Activated naive CD4-positive, alpha-beta T cell (primary cell): ENCODE results near the gene FOXO3B.
"Not testable (repeated sequence)": the region's sequence is repeated elsewhere in the genome, so short reads cannot be mapped to it uniquely, and the experiment has no call there.

Experiments
- DNase-seq, 4 experiments: peaks; one replicate each; lab custom pipeline; 2025; lab: John Stamatoyannopoulos, UW

The FOXO3B gene

DNA sequence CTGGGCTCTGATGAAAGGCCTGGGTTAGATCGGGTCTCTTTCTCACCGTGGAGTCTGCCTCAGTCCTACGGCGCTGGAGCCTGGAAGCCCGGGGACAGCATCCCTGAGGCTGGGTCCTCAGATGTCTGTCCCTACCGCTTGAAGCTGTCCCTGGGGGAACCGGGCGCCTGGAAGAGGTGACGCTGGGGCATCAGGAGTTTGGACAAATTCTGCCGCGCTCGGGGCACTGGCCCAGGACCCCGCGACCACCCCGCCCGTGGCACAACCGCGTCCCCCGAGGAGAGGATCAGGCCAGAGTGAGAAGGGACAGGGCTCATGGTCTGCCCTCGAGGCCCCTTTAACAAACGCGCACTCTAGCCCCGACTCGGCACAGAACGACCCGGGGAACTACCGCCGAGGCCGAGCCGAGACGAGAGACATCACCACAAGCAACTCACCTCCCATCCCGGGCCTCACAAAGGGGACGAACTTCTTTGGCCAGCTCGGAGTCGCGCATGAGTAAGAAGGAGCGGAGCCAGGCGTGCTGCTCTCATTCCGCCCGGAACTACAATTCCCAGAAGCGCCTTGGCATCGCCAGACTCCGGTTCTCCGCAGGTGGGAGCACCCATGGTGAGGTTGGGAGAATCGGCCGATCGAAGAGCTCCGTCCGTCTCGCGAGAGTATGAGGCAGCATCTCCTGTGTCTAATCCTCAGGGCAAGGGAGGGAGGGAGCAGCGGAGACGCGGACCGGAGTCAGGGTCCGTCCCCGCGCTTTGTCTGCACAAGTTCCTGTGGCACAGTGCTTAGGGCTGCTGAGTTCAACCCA is at the start of gene FOXO3B:
TSS of gene FOXO3B (minus strand) at position 548 of the 805 bp plus-strand sequence. CDS start 663 bp downstream, outside the sequence.
- peak in 2 of 4 experiments; percentile 27 to 59 for DNase-seq

DNA sequence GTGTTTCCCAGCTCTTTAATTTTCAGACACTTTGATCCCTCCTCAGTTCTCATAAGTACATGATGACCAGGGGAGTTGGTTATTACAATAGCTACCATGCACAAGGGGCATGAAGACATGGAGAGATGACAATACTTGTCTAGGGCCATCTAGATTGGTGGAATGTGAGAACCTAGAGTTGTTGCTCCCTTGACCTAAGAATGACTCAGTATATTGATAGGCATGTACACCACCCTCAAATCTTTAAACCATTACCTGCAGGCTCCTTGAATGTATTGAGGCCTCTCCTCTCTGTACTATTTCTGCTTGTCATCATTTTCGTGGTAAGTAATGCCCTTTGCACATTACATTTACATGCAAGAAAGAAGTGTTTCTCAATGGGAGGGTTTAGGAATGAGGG is 41.4 kb upstream of the FOXO3B start:
- not testable (repeated sequence) for DNase-seq

DNA sequence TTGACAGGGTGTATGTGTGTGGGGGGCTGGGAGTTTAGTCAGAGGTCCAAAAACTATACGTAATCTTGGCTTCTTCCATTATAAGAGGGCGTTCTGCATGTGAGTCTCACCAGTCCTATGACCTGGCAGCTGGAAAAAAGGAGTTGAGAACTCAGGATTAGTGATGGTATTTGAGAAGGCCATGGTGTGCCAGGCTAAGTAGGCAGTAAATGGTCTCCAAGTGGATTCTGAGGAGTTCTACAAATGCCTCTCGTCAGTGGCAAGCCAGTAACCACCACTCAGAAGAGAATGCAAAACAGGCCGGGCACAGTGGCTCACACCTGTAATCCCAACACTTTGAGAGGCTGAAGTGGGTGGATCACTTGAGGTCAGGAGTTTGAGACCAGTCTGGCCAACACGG is 40.5 kb upstream of the FOXO3B start:
- DNase-seq, result not testable (repeated sequence)

DNA sequence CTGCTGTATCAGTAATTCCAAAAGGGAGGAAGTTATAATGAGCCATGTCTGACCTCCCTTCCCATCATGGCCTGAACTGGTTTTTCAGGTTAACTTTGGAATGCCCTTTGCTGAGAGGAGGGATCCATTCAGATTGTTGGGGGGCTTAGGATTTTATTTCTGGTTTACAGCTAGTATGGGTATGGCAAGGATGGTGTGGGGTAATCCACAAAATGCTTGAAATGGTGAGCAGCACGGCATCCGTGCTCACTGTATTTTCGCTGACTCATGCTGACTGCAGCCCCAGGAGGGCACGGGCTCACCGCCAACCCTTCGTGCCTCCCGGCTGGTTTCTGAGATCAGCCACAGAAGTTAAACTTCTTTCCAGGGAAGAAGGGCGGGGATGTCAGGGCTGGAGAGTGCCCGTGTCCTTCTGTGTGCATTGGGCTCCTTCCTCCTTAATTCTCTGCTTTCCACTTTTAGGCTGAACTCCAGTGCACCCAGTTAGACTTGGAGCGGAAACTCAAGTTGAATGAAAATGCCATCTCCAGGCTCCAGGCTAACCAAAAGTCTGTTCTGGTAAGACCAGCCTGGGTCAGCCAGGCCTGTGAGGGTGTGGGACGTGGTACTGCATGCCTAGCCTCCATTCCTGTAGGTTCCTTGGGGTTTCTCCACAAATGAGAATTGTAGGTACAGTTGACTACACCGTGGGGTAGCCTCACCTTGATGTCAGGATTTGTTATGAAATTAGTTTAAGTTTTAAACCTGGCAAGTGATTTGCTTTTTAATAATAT is 39.8 kb upstream of the FOXO3B start:
- not testable (repeated sequence) for DNase-seq

DNA sequence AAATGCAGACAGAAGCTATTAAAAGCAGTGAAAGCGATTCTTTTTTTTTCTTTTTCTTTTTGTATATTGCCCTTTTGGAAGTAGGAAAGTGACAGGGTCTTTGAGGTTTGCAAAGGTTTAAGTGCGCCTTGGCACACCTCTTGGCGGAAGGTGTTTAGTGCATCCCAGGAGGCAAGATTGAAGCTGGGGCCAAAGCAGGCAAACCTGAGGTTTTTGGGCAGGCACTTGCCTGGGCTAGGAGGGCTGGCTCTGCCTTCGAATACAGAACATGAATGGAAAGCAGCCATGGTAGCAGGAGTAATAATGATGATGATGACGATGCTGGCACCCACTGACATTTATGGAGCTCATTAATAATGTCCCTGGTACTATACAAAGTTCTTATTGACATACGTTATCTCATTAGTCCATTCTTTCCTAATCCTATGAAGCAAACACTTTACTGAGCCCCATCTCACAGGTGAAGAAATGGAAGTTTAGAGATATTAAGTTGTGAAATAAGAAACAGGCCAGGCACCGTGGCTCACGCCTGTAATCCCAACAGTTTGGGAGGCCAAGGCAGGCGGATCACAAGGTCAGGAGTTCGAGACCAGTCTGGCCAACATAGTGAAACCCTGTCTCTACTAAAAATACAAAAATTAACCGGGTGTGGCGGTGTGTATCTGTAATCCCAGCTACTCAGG is 37.5 kb upstream of the FOXO3B start:
- not testable (repeated sequence) for DNase-seq

DNA sequence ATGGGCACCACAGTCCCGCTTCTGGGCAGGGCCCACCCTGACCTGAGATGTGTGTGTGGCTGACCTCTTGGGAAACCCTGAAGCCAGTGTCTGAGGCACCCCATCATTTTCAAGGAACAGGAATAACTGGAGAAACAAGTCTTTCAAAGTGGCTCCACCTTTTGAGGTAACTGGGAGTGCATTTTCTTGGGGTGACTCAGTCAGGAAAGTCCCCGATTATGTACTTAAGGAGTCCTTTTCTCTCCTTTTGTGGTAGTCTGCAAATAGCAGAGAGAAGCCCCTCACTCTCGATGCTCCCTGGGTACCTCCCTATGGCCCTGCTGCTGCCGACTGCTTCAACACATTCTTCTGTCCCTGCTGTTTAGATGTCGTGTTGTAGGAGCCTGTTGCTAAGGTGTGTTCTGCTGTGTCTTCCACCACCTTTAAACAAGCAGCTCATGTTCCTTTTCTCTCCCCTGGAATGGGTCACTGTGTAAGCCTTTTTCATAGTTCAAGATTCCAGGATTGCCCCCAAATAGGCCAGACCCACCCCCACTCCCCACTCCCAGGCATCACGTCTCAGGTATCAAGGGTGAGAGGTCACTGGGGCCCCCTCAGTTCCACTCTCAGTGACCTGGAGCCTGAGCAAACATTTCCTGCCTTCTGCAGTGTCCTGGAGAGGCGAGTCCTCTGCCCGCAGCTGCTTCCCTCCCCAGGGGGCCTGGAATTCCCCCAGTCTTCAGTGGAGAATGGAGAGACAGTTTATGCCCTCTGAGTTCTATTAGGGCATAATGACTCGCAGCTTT is 36.7 kb upstream of the FOXO3B start:
- not testable (repeated sequence) for DNase-seq

DNA sequence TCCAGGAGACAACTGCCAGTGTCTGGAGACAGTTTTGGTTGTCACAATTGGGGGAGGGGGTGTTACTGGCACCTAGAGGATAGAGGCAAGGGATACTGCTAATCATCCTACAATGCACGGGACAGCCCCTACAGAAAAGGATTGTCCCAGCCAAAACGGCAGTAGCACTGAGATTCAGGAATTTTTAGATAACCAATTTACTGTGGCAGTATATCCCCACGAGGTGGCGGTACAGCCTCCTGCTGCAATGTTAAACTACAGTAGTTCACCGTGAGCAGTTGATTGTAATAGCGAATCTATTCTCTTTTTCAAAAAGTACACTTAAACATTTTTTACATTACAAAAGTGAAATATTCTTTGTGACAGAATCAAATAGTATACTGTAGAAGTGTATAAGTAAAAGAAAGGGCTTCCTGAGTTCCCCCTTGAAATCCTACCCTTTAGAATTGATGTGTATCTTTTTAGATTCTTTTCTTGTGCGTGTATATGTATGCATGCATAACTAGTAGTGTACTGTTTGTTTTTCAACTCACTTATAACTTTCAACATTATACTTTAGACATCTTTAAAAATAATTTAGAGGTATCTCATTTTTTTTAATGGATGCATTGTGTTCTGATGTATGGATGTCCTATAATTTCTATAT is 30.4 kb upstream of the FOXO3B start:
- peak in 2 of 4 experiments; percentile 38 to 49 for DNase-seq

DNA sequence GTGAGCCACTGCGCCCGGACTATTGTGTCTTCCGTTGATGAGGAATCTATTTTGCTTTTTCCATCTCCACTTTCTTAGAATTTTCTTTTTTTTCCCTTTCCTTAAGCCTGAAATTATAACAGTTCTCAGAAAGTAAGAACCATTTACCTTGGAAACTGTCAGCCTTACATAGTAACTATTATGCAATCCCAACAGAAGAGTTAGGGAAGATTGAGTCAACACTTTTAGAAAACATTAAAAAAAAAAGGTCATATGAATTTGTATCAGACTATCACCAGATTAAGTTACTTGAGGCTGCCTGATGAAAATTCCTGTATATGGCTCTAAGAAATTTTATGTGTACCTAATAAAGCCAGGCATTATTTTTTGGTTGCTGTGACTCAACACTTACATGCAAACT is 26.1 kb upstream of the FOXO3B start:
- DNase-seq, result not testable (repeated sequence)

DNA sequence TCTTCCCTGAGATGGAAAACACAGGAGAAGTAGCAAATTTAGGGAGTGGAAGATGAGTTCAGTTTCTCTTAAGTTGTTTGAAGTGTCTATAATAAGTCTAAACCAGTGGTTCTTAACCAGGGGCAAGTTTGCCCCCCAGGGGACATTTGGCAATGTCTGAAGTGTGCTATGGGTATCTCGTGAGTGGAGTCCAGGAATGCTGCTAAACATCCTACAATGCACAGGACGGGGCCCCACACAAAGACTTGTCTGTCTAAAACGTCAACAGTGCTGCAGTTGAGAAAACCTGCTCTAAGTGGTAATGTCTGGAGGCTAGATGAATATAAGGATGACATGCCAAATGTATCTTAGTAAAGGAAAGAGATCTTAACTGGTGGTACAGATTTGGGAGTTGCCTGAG is 23.8 kb upstream of the FOXO3B start:
- not testable (repeated sequence) for DNase-seq

DNA sequence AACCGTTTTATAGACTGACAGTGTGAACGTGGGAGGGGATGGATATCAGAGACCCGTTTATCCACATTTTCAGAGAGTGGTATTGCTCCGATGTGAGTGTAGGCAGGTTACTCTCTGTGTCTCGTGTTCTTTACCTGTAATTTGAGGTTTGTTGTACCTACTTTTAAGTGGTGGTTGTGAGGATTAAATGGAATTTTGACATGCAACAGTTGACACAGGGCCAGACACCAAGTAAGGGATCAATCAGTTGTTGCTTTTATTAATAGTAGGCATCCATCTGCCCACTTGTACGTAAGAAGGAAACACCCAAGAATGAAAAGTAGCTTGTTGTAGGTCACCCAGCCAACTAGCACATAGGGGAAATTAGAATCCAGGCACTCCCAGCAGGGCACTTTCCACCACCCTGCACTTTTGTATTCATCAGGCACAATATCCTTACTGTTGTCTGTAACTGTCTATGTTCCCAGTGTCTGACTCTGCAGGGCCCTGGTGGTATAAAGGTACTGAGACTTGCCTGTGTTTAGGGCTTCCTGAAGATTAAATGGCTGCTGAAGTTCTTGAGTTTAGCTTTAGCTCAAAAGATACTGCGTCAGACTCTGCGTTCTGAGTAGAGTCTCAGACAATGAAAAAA is 16.5 kb upstream of the FOXO3B start:
- not testable (repeated sequence) for DNase-seq

DNA sequence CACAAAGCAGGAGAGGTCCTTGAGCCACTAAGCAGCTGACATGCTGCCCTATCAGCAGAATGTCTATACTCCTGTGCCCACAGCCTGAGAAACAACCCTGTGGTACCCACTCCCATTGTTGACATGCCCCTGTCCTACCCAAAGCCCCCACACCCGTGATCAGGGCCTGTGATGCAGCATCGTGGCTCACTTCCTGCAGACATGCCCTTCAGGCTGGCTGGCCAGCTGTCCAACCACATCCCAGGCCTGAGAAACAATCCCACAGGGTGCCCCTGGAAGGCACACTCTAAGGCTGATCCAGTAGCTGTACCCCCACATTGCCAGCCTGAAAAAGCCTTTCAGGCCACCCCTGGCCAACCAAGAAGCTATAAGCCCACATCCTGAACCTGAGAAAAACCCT is 13.0 kb upstream of the FOXO3B start:
- DNase-seq, result not testable (repeated sequence)

DNA sequence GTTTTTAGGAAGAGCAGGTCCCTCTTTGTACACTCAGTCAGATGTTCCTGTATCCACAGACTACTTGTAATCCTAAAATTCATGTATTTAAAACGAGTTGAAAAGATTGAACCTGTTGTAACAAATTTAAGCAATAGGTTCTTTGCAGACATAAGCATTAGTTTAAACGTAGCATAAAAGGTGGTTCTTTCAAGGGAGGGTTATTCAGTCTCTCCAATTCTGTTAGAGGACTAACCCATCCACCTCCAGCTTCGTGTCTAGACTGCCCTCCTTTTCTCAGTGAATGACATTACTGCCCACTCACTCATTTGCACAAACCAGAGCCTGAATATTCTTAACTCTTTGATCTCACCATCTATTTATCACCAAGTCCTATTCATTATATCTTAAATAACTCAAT is 554 bp upstream of the FOXO3B start:
- not testable (repeated sequence) for DNase-seq

DNA sequence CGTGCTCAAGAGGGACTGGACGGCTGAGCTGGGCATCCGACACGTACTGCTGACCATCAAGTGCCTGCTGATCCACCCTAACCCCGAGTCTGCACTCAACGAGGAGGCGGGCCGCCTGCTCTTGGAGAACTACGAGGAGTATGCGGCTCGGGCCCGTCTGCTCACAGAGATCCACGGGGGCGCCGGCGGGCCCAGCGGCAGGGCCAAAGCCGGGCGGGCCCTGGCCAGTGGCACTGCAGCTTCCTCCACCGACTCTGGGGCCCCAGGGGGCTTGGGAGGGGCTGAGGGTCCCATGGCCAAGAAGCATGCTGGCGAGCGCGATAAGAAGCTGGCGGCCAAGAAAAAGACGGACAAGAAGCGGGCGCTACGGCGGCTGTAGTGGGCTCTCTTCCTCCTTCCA is 4.7 kb downstream of the FOXO3B start:
- DNase-seq, result not testable (repeated sequence)

DNA sequence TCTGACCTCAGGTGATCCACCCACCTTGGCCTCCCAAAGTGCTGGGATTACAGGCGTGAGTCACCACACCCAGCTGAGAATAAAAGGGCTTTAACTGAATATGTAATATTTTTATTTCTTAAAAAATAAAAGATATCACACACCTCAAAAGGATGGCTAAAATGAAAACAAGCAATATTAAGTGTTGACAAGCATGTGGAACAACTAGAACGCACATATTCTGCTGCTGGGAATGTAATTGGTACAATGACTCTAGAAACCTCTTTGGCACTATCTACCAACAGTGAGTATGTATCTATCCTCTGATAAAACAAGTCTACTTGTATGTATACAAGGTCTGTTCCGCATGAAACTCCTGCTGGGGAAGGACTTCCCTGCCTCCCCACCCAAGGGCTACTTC is 5.2 kb downstream of the FOXO3B start:
- DNase-seq, result not testable (repeated sequence)

DNA sequence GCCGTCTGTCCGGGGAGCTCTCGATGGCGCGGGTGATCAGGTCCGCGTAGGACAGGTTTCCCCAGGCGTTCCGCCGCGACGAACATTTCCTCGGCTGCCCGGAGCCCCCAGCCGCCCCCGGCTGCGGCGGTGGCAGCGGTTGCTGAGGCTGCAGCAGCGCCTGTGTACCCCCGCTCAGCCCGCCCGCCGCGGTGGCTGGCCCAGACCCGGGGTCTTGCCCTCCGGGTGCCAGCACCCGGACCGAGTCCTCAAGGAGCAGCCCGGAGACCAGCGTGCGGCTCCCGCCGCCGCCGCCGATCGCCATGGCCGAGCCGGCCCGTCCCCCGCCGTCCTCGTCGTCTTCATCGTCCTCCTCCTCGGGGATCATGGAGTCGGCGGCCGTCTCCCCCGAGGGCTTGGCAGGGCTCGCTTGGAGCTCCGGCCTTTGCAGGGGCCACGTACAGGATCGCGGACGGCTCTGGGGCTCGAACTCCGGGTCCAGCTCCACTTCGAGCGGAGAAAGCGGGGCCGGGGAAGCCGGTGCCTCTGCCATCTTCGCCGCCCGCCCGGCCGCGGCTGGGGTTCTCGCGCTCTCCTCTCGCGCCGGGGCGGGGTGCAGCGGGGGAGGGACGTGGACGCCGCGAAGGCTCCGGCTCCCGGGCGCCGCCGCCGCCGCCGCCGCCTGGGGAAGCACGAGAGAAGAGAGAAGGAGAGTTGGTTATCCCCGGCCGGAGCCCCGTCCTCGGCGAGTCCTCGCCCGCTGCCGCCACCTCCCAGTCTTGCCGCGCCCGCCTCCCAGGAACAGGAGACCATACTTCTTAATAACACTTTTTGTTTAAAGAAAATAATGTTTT is 9.5 kb downstream of the FOXO3B start:
- DNase-seq, result not testable (repeated sequence)

DNA sequence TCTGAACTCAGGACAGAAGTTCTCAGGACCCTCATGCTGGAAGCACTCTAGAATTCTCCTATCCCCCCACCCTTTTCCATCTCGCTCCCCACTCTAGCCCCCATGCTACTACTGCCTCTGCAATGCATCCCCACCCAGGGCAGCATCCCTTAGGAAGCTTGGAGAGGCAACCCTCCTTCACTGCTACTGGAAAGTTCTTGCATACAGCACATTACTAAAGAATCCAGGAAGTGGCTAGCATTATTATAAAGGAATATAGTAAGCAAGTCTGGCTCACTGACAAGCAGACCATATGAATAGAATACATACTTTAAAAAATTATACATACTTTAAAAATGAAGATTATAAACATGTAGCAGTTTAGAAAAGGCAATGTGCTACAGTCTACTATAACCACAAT is 13.5 kb downstream of the FOXO3B start:
- DNase-seq, result not testable (repeated sequence)

DNA sequence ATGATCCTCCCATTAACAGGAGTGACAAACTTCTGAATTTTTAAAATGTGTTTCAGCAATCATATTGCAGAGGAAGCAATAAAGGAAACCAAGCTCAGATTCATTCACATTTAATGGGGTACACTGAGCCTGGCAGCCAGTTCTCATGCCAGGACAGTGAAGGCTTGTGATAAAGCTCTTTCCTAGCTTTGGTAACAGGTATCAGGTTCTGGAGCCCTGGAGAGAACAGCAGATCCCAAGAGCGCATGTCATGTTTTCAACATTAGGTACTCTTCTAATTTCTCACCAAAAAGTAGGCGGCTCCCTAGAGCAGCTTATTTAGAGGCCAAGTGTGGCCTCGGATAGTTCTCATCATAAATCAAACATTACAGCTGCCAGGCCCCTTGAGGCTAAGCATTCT is 14.6 kb downstream of the FOXO3B start:
- not testable (repeated sequence) for DNase-seq

DNA sequence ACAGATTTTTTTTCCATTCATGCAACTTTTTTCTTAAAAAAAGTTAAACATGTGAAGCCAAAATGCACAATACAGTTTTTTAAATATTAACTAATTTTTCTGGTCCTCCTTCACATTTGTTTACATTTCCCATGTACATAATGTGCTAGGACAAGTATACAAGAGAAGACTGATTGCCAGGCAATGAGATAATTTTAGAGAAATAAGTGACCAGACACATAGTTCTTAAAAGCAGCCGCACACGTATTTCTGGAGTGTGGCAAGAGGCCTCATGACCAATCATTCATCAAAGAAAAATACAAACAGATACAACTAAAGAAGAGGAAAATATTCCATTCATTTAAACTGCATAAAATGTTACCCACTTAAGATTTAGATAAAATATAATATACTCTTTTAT is 15.8 kb downstream of the FOXO3B start:
- not testable (repeated sequence) for DNase-seq

DNA sequence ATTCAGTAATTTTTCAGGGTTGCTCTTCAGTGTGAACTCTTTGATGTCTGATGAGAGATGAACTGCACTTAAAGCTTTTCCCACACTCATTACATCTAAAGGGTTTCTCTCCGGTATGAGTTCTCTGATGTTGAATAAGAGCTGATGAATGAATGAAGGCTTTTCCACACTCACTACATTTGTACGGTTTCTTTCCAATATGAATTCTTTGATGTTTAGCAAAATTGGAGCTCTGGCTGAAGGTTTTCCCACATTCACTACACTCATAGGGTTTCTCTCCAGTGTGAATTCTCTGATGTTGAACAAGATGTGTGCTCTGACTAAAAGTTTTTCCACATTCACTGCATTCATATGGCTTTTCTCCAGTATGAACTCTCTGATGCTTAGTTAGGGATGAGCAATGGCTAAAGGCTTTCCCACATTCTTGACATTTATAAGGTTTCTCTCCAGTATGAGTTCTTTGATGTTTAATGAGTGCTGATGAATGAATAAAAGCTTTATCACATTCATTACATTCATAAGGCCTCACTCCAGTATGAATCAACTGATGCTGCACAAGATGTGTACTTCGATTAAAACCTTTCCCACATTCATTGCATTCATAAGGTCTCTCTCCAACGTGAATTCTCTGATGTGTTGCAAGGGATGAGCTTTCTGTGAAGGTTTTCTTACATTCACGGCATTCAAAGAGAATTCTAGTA is 20.0 kb downstream of the FOXO3B start:
- not testable (repeated sequence) for DNase-seq
